HepG2 (cell line): ENCODE data around the gene MMP7. TPM values are rescaled to one million over a fixed set of nuclear protein-coding genes. Genes with fewer than 3 reads are reported as not detected.

Experiments used
- BCL3 ChIP-seq: sonication (generic); formaldehyde crosslinking; IDR thresholded peaks from 2 replicates; pipeline ENCODE4 v1.5.1; 2020; ENCODE audit warnings: mild to moderate bottlenecking, missing genetic modification reagents, moderate library complexity
- FOXJ3 ChIP-seq: sonication (generic); formaldehyde crosslinking; IDR thresholded peaks from 2 replicates; pipeline ENCODE4 v1.4.0; 2020; ENCODE audit warnings: missing genetic modification reagents, mild to moderate bottlenecking, borderline replicate concordance
- HMG20B ChIP-seq: conservative IDR thresholded peaks from 2 replicates; pipeline ENCODE4 v1.6.1; 2016; ENCODE audit warnings: missing genetic modification reagents, missing compliant biosample characterization
- MED8 ChIP-seq: sonication (generic); formaldehyde crosslinking; IDR thresholded peaks from 2 replicates; pipeline ENCODE4 v1.8.1; 2023; ENCODE audit warnings: mild to moderate bottlenecking, missing genetic modification reagents; ENCODE audit not compliant: insufficient replicate concordance
- NFIB ChIP-seq: sonication (generic); formaldehyde crosslinking; IDR thresholded peaks from 2 replicates; pipeline ENCODE4 v1.9.0; 2021; ENCODE audit warnings: missing genetic modification reagents, mild to moderate bottlenecking, borderline replicate concordance
- RARA ChIP-seq: IDR thresholded peaks from 2 replicates; pipeline ENCODE4 v1.6.1; 2016; ENCODE audit warnings: missing genetic modification reagents, missing compliant biosample characterization
- RERE ChIP-seq: IDR thresholded peaks from 2 replicates; pipeline ENCODE4 v1.6.1; 2016; ENCODE audit warnings: low read depth, missing genetic modification reagents, missing compliant biosample characterization
- RNF2 ChIP-seq: fragments of 450-650 bp; conservative IDR thresholded peaks from 2 replicates; pipeline ENCODE4 v1.6.1; 2016; ENCODE audit warnings: low read depth
- SAP130 ChIP-seq: IDR thresholded peaks from 2 replicates; pipeline ENCODE4 v1.6.1; 2016; ENCODE audit warnings: low read depth
- ZFP36L1 ChIP-seq: sonication (generic); formaldehyde crosslinking; IDR thresholded peaks from 2 replicates; pipeline ENCODE4 v1.8.0; 2022; ENCODE audit warnings: mild to moderate bottlenecking, missing genetic modification reagents, moderate library complexity
- ZMYM4 ChIP-seq: sonication (generic); formaldehyde crosslinking; IDR thresholded peaks from 2 replicates; pipeline ENCODE4 v1.8.1; 2023; ENCODE audit warnings: mild to moderate bottlenecking, missing genetic modification reagents
- ZNF12 ChIP-seq: sonication (generic); formaldehyde crosslinking; IDR thresholded peaks from 2 replicates; pipeline ENCODE4 v1.5.0; 2020; ENCODE audit warnings: missing genetic modification reagents
- ZNF124 ChIP-seq: sonication (generic); formaldehyde crosslinking; IDR thresholded peaks from 2 replicates; pipeline ENCODE4 v1.4.0; 2020; ENCODE audit warnings: missing genetic modification reagents
- ZNF609 ChIP-seq: sonication (generic); formaldehyde crosslinking; IDR thresholded peaks from 2 replicates; pipeline ENCODE4 v1.4.0; 2020; ENCODE audit warnings: mild to moderate bottlenecking, missing genetic modification reagents, borderline replicate concordance
- ZNF704 ChIP-seq: sonication (generic); formaldehyde crosslinking; IDR thresholded peaks from 2 replicates; pipeline ENCODE4 v1.8.1; 2023; ENCODE audit warnings: mild to moderate bottlenecking, inconsistent platforms, moderate library complexity, missing genetic modification reagents, borderline replicate concordance
- ZNF746 ChIP-seq: sonication (generic); formaldehyde crosslinking; IDR thresholded peaks from 2 replicates; pipeline ENCODE4 v1.8.0; 2022; ENCODE audit warnings: mild to moderate bottlenecking, missing genetic modification reagents
- ZNF749 ChIP-seq: sonication (generic); formaldehyde crosslinking; IDR thresholded peaks from 2 replicates; pipeline ENCODE4 v1.8.0; 2022; ENCODE audit warnings: mild to moderate bottlenecking, missing genetic modification reagents, moderate library complexity, borderline replicate concordance
- ZNF766 ChIP-seq: sonication (generic); formaldehyde crosslinking; IDR thresholded peaks from 2 replicates; pipeline ENCODE4 v1.5.0; 2020; ENCODE audit warnings: missing genetic modification reagents, borderline replicate concordance
- polyA plus RNA-seq, 8 experiments: library from polyadenylated mRNA; depleted of rRNA in 3 of 8; stranded (reverse) in 7 of 8; unstranded in 1 of 8; fragments of >200 nt; fragmentation: Illumina TruSeq in 4 of 8; extraction: Trizol in 4 of 8; gene quantifications; 2 replicates each; pipeline versions ENCODE4 v1.2.1 to v1.2.3, GENCODE V29; 2011 to 2016; ENCODE audit warnings: low read depth in 4 of 8, missing spikeins in 1 of 8, mixed read lengths in 1 of 8; ENCODE audit not compliant: insufficient read depth in 1 of 8
- total RNA-seq, 5 experiments: library from RNA; depleted of rRNA; stranded (reverse); fragments of >200 nt; fragmentation: Illumina TruSeq; extraction: Trizol; gene quantifications; 2 replicates each; pipeline ENCODE4 v1.2.3, GENCODE V29; 2016; ENCODE audit warnings: low read depth in 1 of 5

The MMP7 gene
- total and polyA plus RNA-seq, 2 of the 13 experiments (the other 11 are each of a cell fraction or from before 2014, with no cell fraction given): 0.17 TPM; not detected in 1

- TF ChIP-seq RERE (CRISPR knock-in tag) (no peak), ZNF704 (CRISPR knock-in tag) (no peak), ZMYM4 (CRISPR knock-in tag) (peak; percentile 79), RARA (CRISPR knock-in tag) (peak; percentile 70; the same call in 1 of the 2 replicates), NFIB (CRISPR knock-in tag) (no peak), FOXJ3 (peak; percentile 78; the same call in 1 of the 2 replicates), MED8 (CRISPR knock-in tag) (peak; percentile 73), BCL3 (CRISPR knock-in tag) (no peak), ZNF746 (CRISPR knock-in tag) (no peak), HMG20B (CRISPR knock-in tag) (no peak), RNF2 (no peak), ZNF12 (CRISPR knock-in tag) (no peak), ZNF766 (peak; percentile 91; the same call in 1 of the 2 replicates), ZFP36L1 (no peak), SAP130 (CRISPR knock-in tag) (peak; percentile 89), ZNF749 (CRISPR knock-in tag) (no peak), ZNF124 (peak; percentile 52), ZNF609 (CRISPR knock-in tag) (peak; percentile 84; the same call in 1 of the 2 replicates)
These were observed 53.7 kb downstream of the MMP7 start (continued) for GRCh38 chr11:102476812-102477211.
